GM10266 (cell line): ENCODE results near the gene C4BPB.

Experiments
- DNase-seq: peaks from one replicate; pipeline ENCODE4 v3.0.0; 2012; ENCODE audit errors: extremely low spot score
- TF ChIP-seq, protein P1 (sequence below): IDR thresholded peaks from 2 replicates; pipeline ENCODE4 v1.5.1; 2012; ENCODE audit warnings: mild to moderate bottlenecking, low read depth; ENCODE audit not compliant: control insufficient read depth, insufficient read depth; ENCODE audit errors: missing control alignments

Gene C4BPB

DNA sequence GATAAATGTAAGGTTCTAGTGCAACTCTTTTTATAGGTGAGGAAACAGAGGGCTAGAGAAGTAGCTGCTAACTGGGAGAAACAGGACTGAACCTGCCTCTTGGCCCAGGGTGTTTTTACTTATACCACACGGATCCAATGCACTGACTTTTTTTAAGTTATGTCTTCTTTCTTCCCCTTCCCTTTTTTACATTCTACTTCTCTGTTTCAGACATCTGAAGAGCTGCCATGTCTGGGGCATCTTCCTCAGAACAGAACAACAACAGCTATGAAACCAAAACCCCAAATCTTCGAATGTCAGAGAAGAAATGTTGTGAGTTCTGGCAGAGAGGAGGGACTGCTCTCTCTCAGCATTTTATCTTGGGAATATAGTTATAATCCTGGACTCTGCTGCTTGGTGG, 34.2 kb upstream of the C4BPB start:
- no peak for DNase-seq
- TF ChIP-seq, protein P1, sequence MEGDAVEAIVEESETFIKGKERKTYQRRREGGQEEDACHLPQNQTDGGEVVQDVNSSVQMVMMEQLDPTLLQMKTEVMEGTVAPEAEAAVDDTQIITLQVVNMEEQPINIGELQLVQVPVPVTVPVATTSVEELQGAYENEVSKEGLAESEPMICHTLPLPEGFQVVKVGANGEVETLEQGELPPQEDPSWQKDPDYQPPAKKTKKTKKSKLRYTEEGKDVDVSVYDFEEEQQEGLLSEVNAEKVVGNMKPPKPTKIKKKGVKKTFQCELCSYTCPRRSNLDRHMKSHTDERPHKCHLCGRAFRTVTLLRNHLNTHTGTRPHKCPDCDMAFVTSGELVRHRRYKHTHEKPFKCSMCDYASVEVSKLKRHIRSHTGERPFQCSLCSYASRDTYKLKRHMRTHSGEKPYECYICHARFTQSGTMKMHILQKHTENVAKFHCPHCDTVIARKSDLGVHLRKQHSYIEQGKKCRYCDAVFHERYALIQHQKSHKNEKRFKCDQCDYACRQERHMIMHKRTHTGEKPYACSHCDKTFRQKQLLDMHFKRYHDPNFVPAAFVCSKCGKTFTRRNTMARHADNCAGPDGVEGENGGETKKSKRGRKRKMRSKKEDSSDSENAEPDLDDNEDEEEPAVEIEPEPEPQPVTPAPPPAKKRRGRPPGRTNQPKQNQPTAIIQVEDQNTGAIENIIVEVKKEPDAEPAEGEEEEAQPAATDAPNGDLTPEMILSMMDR: no peak

DNA sequence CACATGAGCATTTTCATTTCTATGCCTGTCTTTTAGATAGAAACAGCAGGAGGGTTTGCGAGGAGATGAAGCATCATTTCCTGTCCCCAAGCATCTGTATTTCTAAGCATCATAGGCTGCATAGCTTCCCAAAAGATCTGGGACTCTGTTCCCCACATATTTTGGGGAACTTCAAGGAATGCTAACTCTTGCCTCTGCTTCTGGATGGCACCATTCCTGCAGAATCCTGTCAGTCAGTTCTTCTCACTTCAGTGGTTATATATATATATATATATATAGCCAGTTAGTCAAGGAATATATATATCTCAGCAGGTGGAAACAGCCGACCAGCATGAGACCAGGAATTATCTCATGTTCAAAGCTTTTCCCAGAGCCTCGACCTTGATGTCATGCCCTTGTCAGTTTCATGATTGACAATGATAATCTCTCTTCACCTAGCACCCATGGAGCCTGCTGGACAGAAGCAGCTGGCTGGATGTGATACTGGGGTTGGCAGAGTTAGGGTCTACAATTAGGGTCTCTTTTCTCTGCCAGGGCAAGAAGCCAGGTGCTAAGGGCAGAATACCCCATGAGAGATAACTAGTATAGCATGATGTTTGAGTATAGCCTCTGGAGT, 33.2 kb upstream of the C4BPB start:
- TF ChIP-seq, protein P1: no peak
- DNase-seq: no peak

GRCh38 chr1:207056673-207057072, 32.0 kb upstream of the C4BPB start:
- TF ChIP-seq, protein P1: no peak
- DNase-seq: no peak

DNA sequence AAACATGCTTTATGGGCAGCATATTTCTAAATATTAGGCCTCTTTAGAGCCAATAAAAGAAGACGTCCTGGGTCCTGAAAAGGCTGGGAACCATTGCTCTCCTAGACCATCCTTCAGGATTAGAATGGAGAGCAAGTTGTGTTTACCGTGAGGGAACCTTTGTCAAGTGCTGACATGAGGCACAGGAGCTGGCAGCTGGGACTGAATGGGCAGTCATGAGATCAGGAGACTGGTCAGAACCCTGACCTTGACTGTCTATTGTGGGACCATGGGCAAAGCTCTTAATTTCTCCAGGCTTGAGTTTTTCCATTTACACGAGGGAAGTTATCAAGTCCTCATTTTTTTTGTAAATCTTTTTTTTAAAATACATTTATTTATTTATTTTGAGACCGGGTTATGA, 30.4 kb upstream of the C4BPB start:
- DNase-seq: no peak
- TF ChIP-seq, protein P1: no peak

DNA sequence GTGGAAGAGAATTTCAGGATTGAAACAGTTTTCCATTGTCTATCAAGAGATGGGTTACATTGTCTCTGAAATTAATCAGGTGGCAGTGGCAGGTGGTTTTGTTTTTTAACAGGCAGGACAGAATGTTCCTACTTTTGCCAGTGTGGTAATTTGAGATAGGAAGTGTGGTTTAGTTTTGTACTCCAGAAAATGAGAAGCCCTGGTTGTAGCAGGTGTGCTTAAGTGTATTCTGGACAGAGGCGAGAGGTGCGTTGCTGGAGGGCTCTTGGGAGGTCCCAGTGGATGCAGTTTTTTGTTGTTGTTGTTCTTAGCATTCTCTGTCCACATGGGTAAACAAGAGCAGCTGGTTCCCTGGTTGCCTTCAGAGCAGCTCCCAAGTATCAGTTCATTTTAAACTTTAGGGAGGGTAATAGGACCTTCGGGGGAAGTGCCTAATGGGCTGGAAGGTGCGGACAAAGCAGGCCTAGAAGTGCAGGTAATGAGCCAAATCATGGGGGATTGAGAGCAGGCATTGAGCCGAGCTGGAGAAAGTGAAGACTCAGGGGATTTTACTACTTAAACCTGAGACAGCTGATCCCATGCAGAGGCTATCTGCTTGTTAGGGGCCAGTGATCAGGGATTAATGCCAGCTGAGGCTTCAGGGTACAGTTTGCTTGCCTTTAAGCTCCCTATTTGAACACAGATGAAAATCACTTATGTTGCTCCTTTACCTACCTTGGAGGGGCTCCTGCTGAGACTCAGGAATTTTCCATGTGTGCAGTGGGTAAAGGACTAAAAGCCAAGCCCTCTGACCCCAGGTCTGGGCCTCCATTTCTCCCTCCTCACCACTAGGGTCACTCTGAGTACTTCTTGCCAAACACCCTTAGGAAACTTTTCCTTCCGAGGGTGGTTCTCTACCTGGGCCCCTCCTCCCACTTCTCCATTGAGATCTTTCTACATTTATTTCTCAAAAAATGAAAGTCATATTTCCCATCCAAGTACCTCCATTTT, 29.5 kb upstream of the C4BPB start:
- TF ChIP-seq, protein P1: no peak
- DNase-seq: no peak

DNA sequence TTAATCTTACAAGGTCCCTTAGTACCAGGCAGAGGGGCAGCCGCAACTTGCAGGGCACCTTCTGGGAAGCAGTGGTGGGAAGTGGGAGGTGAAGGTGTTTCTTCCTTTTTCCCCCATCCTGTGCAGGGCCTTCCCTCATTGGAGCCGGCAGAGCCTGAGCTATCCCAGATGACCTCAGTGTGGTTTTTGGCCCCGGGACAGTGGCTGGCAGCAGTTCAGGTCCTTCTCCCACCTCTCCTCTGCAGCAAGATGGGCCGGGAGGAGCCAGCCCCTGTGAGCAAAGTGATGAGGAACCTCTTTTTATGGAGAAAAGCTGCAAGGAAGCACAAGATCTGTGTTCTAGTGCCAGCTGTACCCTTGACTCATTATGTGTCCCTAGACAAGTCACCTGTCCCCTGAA, 28.8 kb upstream of the C4BPB start:
- TF ChIP-seq, protein P1: no peak
- DNase-seq: no peak

- TF ChIP-seq, protein P1: no peak
- DNase-seq: no peak
These were observed 28.1 kb upstream of the C4BPB start for GRCh38 chr1:207060596-207060995.
